GM19324 (cell line): ENCODE results near the gene CBS.
"Not testable (repeated sequence)": the region's sequence is repeated elsewhere in the genome, so short reads cannot be mapped to it uniquely, and the experiment has no call there.

Experiments used
- ATAC-seq: cut with Tn5 transposase; IDR thresholded peaks from one replicate; pipeline ENCODE4 v1.9.1; 2021; ENCODE audit warnings: mild to moderate bottlenecking, moderate library complexity; ENCODE audit not compliant: unreplicated experiment, low FRiP score

CBS gene

DNA sequence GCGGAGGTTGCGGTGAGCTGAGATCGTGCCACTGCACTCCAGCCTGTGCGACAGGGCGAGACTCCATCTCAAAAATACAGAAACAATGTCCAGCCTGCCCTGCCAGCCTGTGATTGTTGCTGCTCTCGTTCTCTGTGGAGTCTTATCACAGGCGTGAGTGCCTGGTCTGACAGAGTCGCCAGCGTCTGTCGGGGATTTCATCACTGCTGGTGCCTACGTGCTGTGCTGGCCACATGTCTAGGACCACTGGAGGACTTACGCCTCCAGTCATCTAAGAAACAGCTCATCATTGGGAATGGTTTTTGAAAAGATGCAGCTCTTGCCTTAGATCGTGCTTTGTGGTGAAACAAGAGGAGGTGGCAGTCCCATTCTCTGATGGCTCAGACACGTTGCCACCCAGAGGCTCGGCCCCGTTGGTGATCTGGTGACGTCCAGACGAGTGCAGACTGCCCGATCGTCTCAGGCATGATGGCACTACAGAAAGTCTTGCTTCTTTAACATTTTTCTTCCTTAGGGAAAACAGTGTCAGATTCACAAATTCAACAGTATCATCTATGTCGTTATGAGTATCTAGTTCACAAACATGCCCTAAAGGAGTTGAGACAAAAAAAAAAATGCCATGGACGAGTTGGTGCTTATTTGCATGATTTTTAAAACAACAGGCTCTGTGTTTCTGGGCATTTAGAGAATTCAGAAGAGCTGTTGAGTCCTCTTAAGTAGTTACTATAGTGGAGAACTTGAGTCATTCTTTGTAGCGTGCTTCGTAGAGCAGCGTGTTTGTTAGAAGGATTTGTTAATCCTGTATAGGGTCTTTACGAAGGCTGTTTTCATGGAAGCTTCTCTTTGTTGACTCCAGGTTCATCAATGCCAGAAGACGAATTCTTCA, 47.5 kb downstream of the CBS start:
- ATAC-seq: no peak

DNA sequence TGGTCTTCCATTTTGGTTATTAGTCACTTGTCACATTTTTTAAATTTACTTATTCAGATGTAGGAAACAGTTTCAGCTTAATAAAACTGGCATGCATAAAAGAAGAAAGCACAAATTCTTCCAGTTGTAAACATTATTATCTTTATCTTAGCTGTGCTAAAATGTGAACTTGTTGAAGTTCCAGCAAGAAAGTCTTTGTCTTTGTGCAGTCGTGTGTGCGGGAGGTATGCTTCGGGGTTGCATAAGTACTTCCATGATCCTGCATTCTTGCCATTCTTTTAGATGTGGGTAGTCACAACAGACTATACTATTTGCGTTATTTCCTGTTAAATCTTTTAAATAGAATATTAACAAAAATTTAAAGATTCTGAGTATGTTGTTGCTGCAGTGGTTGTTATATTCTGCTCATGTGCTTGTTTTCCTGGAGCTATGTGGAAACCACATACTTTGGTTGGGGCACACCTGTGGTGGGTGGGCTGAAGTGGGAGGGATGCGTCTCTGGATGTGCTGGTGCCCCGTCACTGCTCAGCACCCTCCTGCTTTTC, 49.9 kb downstream of the CBS start:
- ATAC-seq: no peak

DNA sequence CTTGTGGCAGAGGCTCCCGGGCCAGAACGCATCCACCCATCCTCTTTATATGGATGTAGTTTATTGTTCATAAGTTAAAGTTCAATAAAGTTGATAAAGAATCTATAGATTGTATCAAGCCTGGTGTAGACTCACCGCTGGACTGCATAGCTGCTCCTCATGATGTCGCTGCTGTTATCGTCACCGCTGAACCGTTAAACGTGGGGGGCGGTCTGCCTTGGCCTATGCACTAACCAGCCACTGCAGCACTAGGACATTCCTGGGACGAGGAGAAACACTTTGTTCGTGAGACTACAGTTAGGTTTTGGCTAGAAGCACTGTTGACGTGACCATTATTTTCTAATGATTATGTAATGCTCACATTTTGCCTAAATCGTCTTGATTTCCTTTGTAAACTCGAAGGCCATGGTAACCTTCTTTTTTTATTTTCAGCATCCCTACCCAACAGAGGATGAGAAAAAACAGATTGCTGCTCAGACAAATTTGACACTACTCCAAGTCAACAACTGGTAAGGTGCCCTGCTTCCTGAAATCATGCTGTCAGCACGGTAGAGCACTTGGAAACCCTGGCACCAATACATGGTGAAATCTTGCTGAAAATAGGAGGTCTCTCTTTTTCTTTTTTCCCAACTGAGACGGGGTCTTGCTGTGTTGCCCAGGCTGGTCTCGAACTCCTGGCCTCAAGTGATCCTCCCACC, 51.0 kb downstream of the CBS start:
- ATAC-seq: no peak

DNA sequence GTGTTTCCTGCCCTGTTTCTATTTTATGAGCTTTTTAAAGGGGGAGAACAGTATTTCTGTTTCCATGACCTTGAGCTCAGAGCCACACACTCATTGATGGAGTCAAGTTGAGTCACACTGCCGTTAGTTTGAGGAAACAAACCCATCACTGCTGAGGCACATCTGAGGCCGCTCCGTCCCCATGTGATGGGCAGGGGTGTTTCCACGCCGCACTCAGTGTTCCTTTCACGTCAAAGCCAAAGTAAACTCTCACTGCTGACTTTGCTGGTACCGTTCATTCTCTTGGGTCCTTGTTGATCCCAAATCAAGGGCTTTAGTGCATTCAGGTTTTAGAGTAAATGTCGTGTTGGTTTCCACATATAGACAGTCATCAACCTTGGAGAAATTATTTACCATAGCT, 52.5 kb downstream of the CBS start:
- no peak for ATAC-seq

DNA sequence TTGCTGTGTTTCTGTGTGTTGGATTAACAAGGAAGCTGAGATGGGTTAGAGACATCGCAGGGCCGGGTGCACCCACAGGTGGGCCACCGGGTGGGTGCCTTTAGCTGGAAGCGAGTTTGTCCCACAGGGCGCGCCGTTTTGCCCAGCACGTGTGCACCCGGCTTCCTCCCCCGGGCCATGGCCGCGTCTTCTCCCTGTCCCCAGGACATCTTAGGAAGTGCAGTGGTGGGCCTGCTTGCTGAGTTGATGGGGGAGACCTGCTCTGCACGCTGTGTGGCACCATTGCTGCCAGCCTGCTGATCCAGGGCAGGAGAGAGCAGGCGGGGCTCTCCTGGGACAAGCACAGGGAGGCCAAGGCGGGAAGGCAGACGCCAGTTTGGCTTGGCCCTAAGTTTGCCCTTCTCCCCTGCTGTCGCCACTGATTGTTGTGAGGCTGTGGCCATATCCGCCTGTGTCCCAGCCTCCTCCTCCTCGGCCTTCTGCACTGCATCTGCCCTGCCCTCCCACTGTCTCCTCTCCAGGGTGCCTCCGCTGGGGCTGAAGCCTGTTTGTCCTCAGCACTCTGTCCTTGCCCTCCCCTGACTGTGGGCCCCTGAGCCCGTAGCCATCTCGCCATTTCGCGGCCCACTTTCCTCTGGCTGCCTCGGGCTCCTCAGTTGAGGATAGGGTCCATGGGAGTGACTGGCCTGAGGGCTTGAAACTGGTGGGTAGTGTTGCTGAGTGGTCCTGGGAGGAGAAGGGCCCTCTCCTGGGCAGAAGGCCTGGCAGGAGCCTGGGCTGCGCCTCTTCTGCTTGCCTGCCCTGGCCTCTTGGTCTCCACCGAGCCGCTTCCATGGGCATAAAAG, 53.7 kb downstream of the CBS start:
- no peak for ATAC-seq

DNA sequence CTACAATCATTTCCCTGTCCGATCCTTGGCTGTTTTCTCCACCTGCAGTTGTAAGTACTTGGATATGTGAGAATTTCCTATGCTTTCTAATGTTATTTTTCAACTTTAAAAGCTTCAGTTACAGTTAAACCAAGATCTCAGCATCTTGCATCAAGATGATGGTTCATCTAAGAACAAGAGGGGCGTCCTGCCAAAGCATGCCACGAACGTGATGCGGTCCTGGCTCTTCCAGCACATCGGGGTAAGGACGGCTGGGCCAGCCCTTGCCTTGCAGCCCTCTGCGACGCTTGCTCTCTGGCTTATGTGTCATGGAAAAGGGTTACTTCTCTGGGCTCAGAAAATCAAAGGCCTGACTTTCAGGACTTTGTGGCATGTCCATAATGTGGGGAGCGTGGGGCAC, 54.4 kb downstream of the CBS start:
- ATAC-seq: no peak

DNA sequence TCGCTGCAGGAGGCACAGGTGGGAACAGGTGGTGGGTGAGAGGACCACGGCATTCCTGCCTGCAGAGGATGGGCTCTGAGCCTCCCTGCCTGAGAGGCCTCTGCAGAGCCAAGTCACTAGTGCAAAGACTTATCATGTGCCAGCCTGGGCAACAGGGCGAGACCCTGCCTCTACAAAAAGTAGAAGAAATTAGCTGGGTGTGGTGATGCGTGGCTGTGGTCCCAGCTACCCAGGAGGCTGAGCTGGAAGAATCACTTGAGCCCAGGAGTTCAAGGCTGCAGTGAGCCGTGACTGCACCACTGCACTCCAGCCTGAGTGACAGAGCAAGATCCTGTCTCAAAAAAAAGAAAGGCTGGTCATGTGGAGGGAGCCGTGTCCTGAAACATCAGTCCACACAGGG, 54.9 kb downstream of the CBS start:
- no peak for ATAC-seq

DNA sequence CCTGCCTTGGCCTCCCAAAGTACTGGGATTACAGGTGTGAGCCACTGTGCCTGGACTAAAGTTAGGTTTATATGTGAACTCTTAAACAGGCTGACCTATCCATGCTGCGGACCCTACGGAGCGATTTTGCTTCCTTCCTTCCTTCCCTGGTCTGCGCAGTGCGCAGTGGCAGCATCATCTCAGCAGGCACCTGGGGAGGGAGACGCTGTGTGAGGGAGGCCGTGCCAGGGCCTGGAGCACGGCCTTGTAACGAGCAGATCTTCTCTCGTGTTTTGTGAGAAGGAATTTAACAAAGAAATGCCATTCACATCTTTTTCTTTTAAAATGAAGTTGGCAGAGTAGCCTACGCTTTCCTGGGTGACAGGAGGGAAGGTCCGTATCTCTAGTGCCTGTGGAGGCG, 55.5 kb downstream of the CBS start:
- no peak for ATAC-seq

DNA sequence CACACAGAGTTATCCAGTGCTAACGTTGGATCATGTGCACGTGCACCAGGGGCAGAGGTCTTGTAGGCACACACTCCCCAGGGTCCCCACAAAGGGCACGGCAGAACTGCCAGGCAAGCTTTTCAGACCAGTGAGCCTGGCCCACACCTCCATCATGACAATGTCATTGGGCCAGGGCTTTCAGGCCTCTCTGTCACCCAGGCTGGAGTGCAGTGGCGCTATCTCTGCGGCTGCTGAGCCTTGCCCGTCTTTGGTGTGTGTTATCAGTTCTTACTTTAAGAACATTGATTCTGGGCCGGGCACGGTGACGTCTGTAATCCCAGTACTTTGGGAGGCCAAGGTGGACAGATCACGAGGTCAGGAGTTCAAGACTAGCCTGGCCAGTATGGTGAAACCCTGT, 57.1 kb downstream of the CBS start:
- ATAC-seq: no peak

DNA sequence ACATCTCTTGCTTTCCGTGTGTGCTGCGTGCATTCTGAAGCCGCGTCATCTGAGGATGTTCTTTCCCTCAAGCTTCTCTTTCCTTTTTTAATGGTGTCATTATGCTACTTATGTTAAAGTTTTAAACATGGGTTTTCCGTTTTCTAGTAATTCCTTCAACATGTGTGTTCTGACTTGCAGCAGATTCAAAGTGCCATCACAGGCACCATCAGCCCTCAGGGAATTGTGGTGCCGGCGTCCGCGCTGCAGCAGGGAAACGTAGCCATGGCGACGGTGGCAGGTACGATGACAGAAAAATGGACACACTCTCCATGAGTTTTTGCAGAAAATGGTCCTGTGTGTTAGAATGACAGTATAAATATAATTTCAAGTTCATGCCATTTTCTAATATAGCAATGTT, 58.9 kb downstream of the CBS start:
- ATAC-seq: no peak

DNA sequence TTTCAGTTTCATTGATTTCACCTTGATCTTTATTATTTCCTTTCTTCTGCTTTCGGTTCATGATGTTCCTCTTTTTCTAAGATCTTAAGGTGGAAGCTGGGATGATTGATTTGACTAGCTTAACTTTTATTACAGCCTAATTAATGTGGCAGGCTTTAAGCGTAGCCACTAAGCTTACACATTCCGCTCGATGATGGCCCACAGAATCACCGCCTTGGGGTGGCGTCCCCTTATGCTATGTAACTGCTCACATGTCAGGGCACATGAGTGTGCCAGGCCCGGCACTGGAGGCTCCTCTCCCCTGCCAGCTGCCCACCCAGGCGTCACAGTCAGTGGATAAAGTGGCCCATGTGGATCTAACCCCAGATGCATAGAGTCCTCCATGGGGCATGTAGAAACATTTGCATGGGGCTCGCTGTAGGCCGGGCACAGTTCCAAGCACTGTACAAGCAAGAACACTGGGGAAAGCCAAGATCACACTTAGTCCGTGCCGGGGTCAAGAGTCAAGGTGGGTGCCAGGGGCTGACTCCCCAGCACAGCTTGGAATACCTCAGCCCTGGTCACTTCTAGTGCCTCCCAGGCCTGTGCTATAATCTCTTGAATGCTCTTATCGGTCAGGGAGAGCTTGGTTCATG, 59.6 kb downstream of the CBS start:
- no peak for ATAC-seq

DNA sequence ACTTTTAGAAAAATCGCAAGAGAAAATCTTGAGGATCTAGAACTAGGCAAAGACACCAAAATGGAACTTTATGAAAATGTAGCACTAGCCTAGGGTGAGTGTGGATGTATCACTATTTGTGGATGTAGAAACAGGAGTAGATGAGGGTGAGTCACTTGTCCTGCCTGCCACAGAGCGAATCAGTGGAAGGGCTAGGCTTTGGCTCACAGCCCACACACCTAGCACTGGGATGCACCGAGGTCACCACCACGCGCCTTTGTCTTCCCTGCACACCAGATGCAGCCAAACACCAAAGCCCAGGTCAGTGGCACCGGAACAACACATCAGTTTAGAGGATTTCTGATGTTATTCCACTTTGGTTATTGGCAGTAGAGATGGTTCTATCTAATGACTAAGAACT, 63.0 kb downstream of the CBS start:
- ATAC-seq: no peak

DNA sequence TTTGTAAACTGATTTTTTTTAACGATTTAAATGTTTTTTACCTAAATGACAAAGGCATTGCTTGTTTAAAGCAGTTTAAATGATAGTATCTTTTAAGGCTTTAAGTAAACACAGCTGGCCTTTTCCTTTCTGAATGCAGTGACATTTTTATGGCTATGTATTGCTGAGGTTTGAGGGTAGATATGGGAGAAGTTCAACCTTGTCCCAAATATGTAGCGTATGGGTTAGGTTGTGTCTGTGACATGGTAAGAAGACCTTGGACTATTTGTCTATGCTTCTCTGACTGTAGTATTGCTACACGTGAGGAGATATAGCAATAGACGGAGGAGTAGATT, 68.8 kb downstream of the CBS start:
- no peak for ATAC-seq

DNA sequence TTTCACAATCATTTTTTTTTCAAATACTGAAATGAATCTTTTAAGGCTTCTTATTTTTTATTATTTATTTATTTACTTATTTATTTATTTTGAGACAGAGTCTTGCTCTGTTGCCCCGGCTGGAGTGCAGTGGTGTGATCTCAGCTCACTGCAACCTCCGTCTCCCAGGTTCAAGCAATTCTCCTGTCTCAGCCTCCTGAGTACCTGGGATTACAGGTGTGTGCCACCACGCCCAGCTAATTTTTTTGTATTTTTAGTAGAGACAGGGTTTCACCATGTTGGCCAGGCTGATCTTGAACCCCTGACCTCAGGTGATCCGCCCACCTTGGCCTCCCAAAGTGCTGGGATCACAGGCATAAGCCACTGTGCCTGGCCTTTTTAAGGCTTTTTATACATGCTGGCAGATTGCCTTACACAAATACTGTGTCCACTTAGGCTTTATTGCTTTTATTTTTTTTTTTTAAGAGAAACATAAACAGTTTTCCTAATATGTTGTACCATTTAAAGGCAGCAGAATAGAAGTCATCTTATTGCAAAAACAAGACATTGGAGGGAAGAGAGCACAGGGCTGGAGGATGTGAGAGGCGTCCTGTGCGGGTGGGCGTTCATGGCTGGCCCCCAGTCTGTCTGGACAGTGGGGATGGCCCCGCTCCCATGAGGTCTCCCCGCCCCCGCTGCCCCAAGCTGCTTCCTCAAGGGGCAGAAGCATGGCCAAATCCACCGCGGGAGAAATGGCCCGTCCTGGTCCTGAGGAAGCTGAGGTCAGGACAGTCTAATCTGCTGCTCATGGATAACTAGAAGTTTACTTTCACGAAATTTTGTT, 69.4 kb downstream of the CBS start:
- ATAC-seq: not testable (repeated sequence)

DNA sequence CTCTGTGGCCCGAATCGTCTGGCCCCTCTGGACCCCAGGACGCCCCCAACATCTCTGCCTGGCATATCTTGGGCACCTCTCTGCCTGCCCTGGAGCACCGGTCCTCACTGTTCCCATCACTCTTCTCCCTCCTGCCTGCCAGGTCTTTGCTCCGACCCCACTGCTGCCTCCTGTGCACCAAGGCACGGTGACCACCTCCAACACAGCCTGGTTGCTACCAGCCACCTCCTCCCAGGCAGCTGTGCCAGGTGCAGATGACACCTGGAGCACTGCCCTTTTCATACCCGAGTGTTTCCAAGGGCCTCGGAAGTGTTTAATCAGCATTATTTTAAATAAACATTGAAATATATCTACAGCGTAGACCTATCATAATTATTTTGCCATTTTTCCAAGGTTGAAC, 70.0 kb downstream of the CBS start:
- no peak for ATAC-seq

DNA sequence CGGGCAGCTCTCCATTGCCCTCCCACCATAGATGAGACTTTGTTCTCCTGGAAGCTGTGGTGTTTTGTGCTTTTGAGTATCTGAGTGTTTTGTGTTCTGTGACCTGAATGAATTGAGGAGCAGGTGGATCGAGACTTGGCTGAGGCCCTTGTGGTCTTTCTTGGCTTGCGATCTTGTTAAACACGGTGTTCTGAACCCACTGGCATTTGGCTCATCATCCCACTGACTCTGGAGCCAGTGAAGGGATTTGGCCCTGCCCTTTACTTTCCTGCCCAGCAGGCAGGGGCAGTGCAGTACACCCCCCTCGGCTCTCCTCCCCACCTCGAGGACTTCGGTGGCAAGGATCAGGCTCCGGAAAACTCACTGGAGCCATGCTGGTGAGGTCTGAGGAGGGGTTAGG, 70.7 kb downstream of the CBS start:
- no peak for ATAC-seq
